NCI-H524 treated with DMSO at 0.1 percent for 48 hours (cell line): ENCODE data around the gene GJB5.
"Not testable (repeated sequence)": the region's sequence is repeated elsewhere in the genome, so short reads cannot be mapped to it uniquely, and the experiment has no call there.

Source experiments
- DNase-seq: peaks from one replicate; lab custom pipeline; 2025; lab: John Stamatoyannopoulos, UW

Gene GJB5

GRCh38 chr1:34745666-34746065, 9.2 kb upstream of the GJB5 start:
- no peak for DNase-seq

- DNase-seq: no peak
These were observed 8.7 kb upstream of the GJB5 start for GRCh38 chr1:34746101-34746500.

GRCh38 chr1:34746785-34747637, 7.8 kb upstream of the GJB5 start:
- no peak for DNase-seq

GRCh38 chr1:34747638-34747941, 7.3 kb upstream of the GJB5 start:
- DNase-seq: no peak

GRCh38 chr1:34749992-34750391, 4.9 kb upstream of the GJB5 start:
- no peak for DNase-seq

- DNase-seq: no peak
These were observed 4.2 kb upstream of the GJB5 start for GRCh38 chr1:34750610-34751009.

GRCh38 chr1:34753163-34753562, 1.7 kb upstream of the GJB5 start:
- DNase-seq: no peak

- no peak for DNase-seq
These were observed 1.1 kb downstream of the GJB5 start for GRCh38 chr1:34755961-34756360.

GRCh38 chr1:34757386-34757785, 2.5 kb downstream of the GJB5 start:
- DNase-seq: no peak

GRCh38 chr1:34758751-34759150, 3.9 kb downstream of the GJB5 start:
- no peak for DNase-seq

- DNase-seq: no peak
These were observed 4.9 kb downstream of the GJB5 start, which contains the start of gene GJB4 for GRCh38 chr1:34759503-34760357. Gene GJB4 (plus strand): TSS chr1:34759740. CDS start chr1:34761255, 1,515 bp downstream.

- DNase-seq: no peak
These were observed 6.4 kb downstream of the GJB5 start for GRCh38 chr1:34761176-34761761.

- no peak for DNase-seq
These were observed 7.0 kb downstream of the GJB5 start for GRCh38 chr1:34761776-34762307.

GRCh38 chr1:34762474-34763141, 7.8 kb downstream of the GJB5 start:
- DNase-seq: no peak

GRCh38 chr1:34763142-34763781, 8.4 kb downstream of the GJB5 start:
- no peak for DNase-seq

- no peak for DNase-seq
These were observed 14.0 kb downstream of the GJB5 start for GRCh38 chr1:34768856-34769255.

- DNase-seq: no peak
These were observed 16.2 kb downstream of the GJB5 start for GRCh38 chr1:34770891-34771504.

- no peak for DNase-seq
These were observed 16.9 kb downstream of the GJB5 start for GRCh38 chr1:34771573-34772371.

- not testable (repeated sequence) for DNase-seq
These were observed 18.3 kb downstream of the GJB5 start for GRCh38 chr1:34773114-34773513.

GRCh38 chr1:34774957-34775356, 20.1 kb downstream of the GJB5 start:
- no peak for DNase-seq
